Ascending aorta (tissue), 2 donors: Measurements from ENCODE around the gene WWC2. TPM values are rescaled to one million over a fixed set of nuclear protein-coding genes. Genes with fewer than 3 reads are reported as not detected.

Experiments
- DNase-seq, 2 donors: peaks; one replicate each; pipeline ENCODE4 v3.0.0-alpha.2; 2019; ENCODE audit warnings: low spot score in 2 of 2
- H3K27ac ChIP-seq, 2 donors: fragments of 200-600 bp; sonication (generic); one replicate each; pipeline ENCODE4 v1.5.1; 2016 to 2017; ENCODE audit warnings: mild to moderate bottlenecking in 1 of 2
- H3K27me3 ChIP-seq: fragments of 200-600 bp; sonication (generic); one replicate; pipeline ENCODE4 v1.5.1; 2017
- H3K36me3 ChIP-seq, 2 donors: fragments of 200-600 bp; sonication (generic); one replicate each; pipeline ENCODE4 v1.5.1; 2016
- H3K4me1 ChIP-seq, 2 donors: fragments of 200-600 bp; sonication (generic); one replicate each; pipeline ENCODE4 v1.5.1; 2016 to 2017; ENCODE audit warnings: mild to moderate bottlenecking in 1 of 2
- H3K4me3 ChIP-seq, 2 donors: fragments of 200-600 bp; sonication (generic); one replicate each; pipeline ENCODE4 v1.5.1; 2016 to 2017; ENCODE audit warnings: mild to moderate bottlenecking in 1 of 2
- H3K9me3 ChIP-seq, 2 donors: fragments of 200-600 bp; sonication (generic); one replicate each; pipeline ENCODE4 v1.5.1; 2016
- CTCF ChIP-seq, 3 experiments: fragments of 200-600 bp in 2 of 3; fragments of 450-650 bp in 1 of 3; sonication (generic) in 2 of 3; IDR thresholded peaks; one replicate each; pipeline ENCODE4 v1.5.1; 2016 to 2019; ENCODE audit warnings: antibody characterized with exemption in 3 of 3, mild to moderate bottlenecking in 1 of 3, moderate library complexity in 1 of 3
- intact Hi-C: fragments of 100-400 bp; cut with DNase I; formaldehyde crosslinking; loops from one replicate; pipeline ENCODE4 v1.15.1; 2023
- total RNA-seq: library from RNA; depleted of rRNA; stranded (reverse); fragments of >200 nt; gene quantifications from one replicate; pipeline ENCODE4 v1.1.0, GENCODE V29; 2016

Gene WWC2
- total RNA-seq, 1 donor from 2014 or later = 3.8 TPM

- Histone ChIP-seq H3K36me3 (no peaks in the 10 kb centered on the region), H3K27me3 (no peaks in the 10 kb centered on the region), H3K9me3 (no peaks in the 10 kb centered on the region), H3K4me3 (peak overlapping the region; percentile 17 to 79), H3K27ac (no peak overlapping the region), H3K4me1 (peaks cover 0 to 10% of the 10 kb centered on the region in 2 donors)
- intact Hi-C loops = no loop called here
- no peak for DNase-seq
- no peak for TF ChIP-seq CTCF (IDR thresholded peaks at IDR 0.05)
These were observed 1.8 kb downstream of the WWC2 start for GRCh38 chr4:183100827-183101226.

DNA sequence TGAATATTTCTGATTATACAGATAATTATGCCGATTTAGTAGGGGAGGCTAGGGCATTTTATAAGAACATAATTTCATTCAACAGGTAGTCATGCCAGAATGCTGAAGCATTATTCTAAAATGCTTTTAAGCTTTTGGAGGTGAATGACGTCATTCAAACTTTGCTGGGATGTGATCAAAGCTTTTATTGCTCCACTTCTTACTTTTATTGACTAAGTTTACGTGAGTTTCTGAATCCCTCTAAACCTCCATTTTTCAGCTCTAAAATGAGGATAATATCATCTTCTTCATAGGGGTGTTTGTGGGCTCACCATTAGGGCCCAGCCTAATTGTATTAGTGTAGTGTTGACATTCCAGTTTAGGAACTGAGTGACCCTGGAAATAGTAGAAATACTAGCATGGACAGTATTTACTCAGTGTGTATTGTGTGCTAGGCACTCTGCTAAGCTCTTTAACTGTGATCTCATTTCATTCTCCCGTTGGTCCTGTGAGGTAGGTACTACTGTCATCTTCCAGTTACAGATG, 3.0 kb downstream of the WWC2 start:
- intact Hi-C loops = no loop called here
- Histone ChIP-seq H3K27ac (no peak overlapping the region), H3K4me3 (no peak overlapping the region), H3K36me3 (no peaks in the 10 kb centered on the region), H3K4me1 (peaks cover 0 to 10% of the 10 kb centered on the region in 2 donors), H3K27me3 (no peaks in the 10 kb centered on the region), H3K9me3 (no peaks in the 10 kb centered on the region)
- no peak for DNase-seq
- no peak for TF ChIP-seq CTCF (IDR thresholded peaks at IDR 0.05)

- H3K4me1 ChIP-seq = peaks cover 0 to 3% of the 10 kb centered on the region in 2 donors
- no peak for TF ChIP-seq CTCF (IDR thresholded peaks at IDR 0.05)
- no peaks in the 10 kb centered on the region for H3K9me3 ChIP-seq
- DNase-seq = no peak
- intact Hi-C loops = no loop called here
- H3K36me3 ChIP-seq = no peaks in the 10 kb centered on the region
- H3K4me3 ChIP-seq = no peak overlapping the region
- H3K27ac ChIP-seq = no peak overlapping the region
- H3K27me3 ChIP-seq = no peaks in the 10 kb centered on the region
These were observed 6.0 kb downstream of the WWC2 start for GRCh38 chr4:183105092-183105491.

DNA sequence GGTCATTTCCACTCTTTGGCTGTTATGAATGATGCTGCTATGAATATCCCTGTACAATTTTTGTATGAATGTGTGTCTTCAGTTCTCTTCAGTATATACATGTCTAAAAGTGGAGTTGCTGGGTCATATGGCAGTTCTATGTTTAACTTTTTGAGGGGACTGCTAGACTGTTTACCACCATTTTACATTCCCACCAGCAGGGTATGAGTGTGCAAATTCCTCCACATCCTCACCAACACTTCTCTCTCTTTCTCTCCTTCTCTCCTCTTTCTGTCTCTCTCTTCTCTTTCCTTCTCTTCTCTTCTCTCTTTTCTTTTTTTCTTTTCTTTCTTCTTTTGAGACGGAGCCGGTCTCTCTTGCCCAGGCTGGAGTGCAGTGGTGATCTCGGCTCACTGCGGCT, 7.8 kb downstream of the WWC2 start:
- TF ChIP-seq CTCF (IDR thresholded peaks at IDR 0.05) = no peak
- no peaks in the 10 kb centered on the region for H3K36me3 ChIP-seq

GRCh38 chr4:183107891-183108459, 8.9 kb downstream of the WWC2 start:
- Histone ChIP-seq H3K27ac (no peak overlapping the region), H3K4me1 (peaks cover 0 to 4% of the 10 kb centered on the region in 2 donors), H3K4me3 (no peak overlapping the region), H3K27me3 (no peaks in the 10 kb centered on the region), H3K36me3 (no peaks in the 10 kb centered on the region), H3K9me3 (no peaks in the 10 kb centered on the region)
- intact Hi-C loops = no loop called here
- TF ChIP-seq CTCF (IDR thresholded peaks at IDR 0.05) = no peak
- no peak for DNase-seq

More for the DNA sequence above, 7.8 kb downstream of the WWC2 start:
- Histone ChIP-seq H3K9me3 (no peaks in the 10 kb centered on the region), H3K27me3 (no peaks in the 10 kb centered on the region), H3K4me3 (no peak overlapping the region), H3K4me1 (peaks cover 0 to 1% of the 10 kb centered on the region in 2 donors), H3K27ac (no peak overlapping the region)
- intact Hi-C loops = no loop called here
- no peak for DNase-seq
